ENCODE measurements around the gene PTPN14. TPM values are rescaled to one million over a fixed set of nuclear protein-coding genes. Genes with fewer than 3 reads are reported as not detected.

PTPN14 gene
- total and polyA plus RNA-seq, 8 donors, result 14.9 to 38.0 (median 17.9) TPM

DNA sequence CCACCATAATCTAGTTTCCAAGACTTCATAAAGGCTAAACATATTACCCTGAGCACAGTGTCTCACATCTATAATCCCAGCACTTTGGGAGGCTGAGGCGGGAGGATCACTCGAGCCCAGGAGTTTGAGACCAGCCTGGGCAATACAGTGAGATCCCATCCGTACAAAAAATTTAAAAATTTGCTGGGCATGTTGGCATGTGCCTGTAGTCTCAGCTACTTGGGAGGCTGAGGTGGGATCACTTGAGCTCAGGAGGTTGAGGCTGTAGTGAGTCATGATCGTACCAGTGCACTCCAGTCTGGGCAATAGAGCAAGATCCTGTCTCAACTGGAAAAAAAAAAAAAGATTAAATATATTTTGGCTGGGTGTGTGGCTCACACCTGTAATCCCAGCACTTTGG is 90.1 kb downstream of the PTPN14 start:
- no peaks in the 10 kb centered on the region for H3K36me3 ChIP-seq
- TF ChIP-seq, protein P1, sequence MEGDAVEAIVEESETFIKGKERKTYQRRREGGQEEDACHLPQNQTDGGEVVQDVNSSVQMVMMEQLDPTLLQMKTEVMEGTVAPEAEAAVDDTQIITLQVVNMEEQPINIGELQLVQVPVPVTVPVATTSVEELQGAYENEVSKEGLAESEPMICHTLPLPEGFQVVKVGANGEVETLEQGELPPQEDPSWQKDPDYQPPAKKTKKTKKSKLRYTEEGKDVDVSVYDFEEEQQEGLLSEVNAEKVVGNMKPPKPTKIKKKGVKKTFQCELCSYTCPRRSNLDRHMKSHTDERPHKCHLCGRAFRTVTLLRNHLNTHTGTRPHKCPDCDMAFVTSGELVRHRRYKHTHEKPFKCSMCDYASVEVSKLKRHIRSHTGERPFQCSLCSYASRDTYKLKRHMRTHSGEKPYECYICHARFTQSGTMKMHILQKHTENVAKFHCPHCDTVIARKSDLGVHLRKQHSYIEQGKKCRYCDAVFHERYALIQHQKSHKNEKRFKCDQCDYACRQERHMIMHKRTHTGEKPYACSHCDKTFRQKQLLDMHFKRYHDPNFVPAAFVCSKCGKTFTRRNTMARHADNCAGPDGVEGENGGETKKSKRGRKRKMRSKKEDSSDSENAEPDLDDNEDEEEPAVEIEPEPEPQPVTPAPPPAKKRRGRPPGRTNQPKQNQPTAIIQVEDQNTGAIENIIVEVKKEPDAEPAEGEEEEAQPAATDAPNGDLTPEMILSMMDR (IDR thresholded peaks at IDR 0.05), result no peak

DNA sequence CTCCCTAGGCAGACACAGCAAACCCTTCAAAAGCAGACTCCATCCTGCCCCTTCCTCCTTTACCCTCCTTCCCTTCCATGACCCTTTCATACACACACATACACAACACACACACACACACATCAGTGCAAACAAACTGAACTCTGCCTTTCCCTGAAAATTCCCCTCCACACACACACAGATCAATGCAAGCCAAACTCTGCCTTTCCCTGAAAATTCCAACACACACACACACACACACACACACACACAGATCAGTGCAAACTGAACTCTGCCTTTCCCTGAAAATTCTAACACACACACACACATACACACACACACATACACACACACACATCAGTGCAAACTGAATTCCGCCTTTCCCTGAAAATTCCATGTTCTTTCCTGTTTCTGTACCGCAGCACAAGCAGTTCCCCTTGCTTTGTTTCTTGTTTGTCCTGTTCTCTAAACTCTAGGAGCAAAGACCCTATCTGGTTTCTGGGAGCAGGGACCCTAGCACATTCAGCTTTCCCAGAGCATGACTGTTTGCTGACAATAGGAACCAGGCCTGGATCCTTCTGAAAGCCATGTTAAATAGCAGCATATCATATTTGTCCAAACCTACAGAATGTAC is 91.0 kb downstream of the PTPN14 start:
- no peak overlapping the region for H3K4me3 ChIP-seq
- no peaks in the 10 kb centered on the region for H3K9me3 ChIP-seq
- H3K27me3 ChIP-seq, result no peaks in the 10 kb centered on the region
- DNase-seq (no peak), ATAC-seq (no peak)
- no peaks in the 10 kb centered on the region for H3K36me3 ChIP-seq
- H3K27ac ChIP-seq, result no peak overlapping the region
- TF ChIP-seq, protein P1 (IDR thresholded peaks at IDR 0.05), result no peak
- H3K4me1 ChIP-seq, result no peaks in the 10 kb centered on the region
- intact Hi-C loops (cut with DNase I), result no loop called here

More for the DNA sequence above, 90.1 kb downstream of the PTPN14 start:
- no peak overlapping the region for H3K4me3 ChIP-seq
- H3K9me3 ChIP-seq, result no peaks in the 10 kb centered on the region
- H3K27me3 ChIP-seq, result no peaks in the 10 kb centered on the region
- H3K27ac ChIP-seq, result no peak overlapping the region
- H3K4me1 ChIP-seq, result no peaks in the 10 kb centered on the region
- DNase-seq (no peak), ATAC-seq (no peak)
- intact Hi-C loops (cut with DNase I), result no loop called here

DNA sequence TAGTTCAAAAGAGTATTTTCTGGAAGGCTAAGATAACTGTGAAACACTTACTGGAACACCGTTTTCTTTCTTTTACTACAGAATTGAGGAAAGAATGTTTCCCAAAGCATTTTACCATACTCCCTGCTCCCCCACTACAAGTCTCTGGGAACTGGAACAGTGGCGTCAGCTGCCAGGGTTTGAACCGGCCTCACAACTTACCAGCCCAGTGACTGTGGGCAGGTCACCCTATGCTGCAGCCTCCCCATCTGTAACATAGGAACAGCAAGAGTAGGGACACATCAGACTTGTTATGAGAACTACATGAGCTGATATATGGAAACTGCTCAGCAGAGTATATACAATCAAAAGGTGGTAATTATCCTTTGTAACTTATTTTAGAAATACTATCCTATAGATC is 91.5 kb downstream of the PTPN14 start:
- ATAC-seq, result no peak

DNA sequence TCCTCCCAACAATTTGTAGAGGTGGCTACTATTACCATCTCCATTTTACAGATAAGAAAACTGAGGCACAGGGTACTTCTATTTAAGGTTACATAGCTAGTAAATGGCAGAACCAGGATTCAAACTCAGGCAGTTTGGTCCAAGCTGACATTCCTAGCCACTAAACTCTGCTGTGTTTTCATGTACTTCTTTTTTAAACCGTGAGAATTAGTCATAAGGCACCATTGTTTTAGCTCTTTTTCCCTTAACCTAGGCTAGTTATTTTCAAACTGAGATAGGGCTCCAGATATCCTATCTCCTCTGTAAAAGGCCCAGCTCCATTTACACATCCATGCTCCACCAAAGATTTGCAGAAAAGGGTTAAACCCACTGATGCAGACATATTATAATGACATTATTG is 92.9 kb downstream of the PTPN14 start:
- TF ChIP-seq, protein P1 (IDR thresholded peaks at IDR 0.05), result no peak
- no peak overlapping the region for H3K27ac ChIP-seq
- H3K4me1 ChIP-seq, result peaks cover 0 to 11% of the 10 kb centered on the region in 2 donors
- H3K9me3 ChIP-seq, result no peaks in the 10 kb centered on the region
- H3K27me3 ChIP-seq, result no peaks in the 10 kb centered on the region
- DNase-seq (no peak), ATAC-seq (no peak)
- no peaks in the 10 kb centered on the region for H3K36me3 ChIP-seq
- intact Hi-C loops (cut with DNase I), result no loop called here
- no peak overlapping the region for H3K4me3 ChIP-seq

More for the DNA sequence above, 91.5 kb downstream of the PTPN14 start:
- no peak for DNase-seq
- Histone ChIP-seq H3K36me3 (no peaks in the 10 kb centered on the region), H3K9me3 (no peaks in the 10 kb centered on the region), H3K4me3 (no peak overlapping the region), H3K27me3 (no peaks in the 10 kb centered on the region), H3K4me1 (peaks cover 0 to 5% of the 10 kb centered on the region in 2 donors), H3K27ac (no peak overlapping the region)
- intact Hi-C loops (cut with DNase I), result no loop called here
- TF ChIP-seq, protein P1 (IDR thresholded peaks at IDR 0.05), result no peak

DNA sequence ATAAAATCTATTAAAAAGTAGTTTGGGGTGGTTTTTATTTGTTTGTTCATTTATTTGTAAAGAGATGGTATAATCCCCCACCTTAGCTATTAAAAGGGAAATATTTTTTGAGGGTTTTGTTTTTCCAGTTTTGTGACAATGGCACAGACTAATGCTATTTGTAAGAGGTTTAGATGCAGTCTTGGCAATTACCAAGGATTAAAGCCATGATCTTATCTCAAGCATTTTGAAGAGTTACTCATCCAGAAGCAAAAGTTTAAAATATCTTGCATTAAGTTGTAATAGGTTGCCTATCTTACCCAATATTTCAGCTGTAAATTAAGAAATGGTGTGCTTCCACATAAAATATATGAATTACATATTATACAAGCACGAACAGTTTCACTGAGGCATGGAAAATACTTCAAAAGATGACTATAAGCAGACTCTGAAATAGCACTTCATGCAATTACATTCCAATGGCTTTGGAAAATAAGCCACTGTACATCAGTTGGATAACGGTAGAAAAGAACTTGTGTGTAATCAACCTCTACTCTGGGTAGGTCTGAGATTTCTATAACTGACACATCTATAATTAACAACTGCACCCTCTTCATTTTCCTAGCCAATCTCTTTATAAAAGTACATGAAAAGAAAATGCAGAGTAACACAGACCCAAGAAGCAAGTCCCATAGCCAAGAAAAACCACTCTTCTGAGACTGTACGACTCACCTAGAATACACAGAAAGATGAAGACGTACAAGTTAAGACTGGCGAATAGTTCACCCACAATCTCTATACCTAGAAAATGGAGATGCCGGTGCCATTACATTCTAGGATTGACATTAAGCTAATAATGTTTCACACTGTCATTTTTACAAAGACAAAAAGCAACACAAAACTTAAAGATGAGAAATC is 95.2 kb downstream of the PTPN14 start:
- DNase-seq (no peak), ATAC-seq (no peak)
- intact Hi-C loops (cut with DNase I), result no loop called here
- H3K36me3 ChIP-seq, result no peaks in the 10 kb centered on the region
- H3K9me3 ChIP-seq, result no peaks in the 10 kb centered on the region
- no peak overlapping the region for H3K27ac ChIP-seq
- H3K27me3 ChIP-seq, result no peaks in the 10 kb centered on the region
- H3K4me1 ChIP-seq, result peaks cover 0 to 11% of the 10 kb centered on the region in 2 donors
- TF ChIP-seq, protein P1 (IDR thresholded peaks at IDR 0.05), result no peak
- H3K4me3 ChIP-seq, result no peak overlapping the region
